AG10803 (cell line): ENCODE measurements around the gene NOC4L.

Source experiments
- DNase-seq: peaks from one replicate; pipeline ENCODE4 v3.0.0; 2010; ENCODE audit warnings: low read depth
- H3K4me3 ChIP-seq: 2 replicates; pipeline ENCODE4 v1.5.1; 2011; ENCODE audit warnings: mild to moderate bottlenecking, low read length, control low read depth
- CTCF ChIP-seq: conservative IDR thresholded peaks from 2 replicates; pipeline ENCODE4 v1.5.1; 2011; ENCODE audit warnings: mild to moderate bottlenecking, low read length, control low read depth, inconsistent platforms

NOC4L gene

GRCh38 chr12:132154941-132155770 is 10.9 kb downstream of the NOC4L start:
- no peak for DNase-seq
- no peak overlapping the region for H3K4me3 ChIP-seq
- TF ChIP-seq CTCF, result no peak

DNA sequence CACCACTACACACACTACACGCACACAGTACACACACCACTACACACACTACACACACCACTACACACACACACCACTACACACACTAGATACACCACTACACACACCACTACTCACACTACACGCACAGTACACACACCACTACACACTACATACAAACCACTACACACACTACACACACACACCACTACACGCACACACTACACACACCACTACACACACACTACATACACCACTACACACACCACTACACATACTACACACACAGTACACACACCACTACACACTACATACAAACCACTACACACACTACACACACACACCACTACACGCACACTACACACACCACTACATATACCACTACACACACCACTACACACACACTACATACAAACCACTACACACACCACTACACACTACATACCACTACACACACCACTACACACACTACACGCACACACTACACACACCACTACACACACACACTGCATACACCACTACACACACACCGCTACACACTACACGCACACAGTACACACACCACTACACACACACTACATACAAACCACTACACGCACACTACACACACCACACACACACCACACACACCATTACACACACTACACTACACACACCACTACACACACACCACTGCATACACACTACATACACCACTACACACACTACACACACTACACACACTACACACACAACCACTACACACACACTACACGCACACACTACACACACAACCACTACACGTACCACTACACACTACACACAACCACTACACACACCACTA is 11.7 kb downstream of the NOC4L start:
- no peak for TF ChIP-seq CTCF
- no peak for DNase-seq
- H3K4me3 ChIP-seq, result no peak overlapping the region

GRCh38 chr12:132156573-132157325 is 12.5 kb downstream of the NOC4L start:
- no peak for DNase-seq
- TF ChIP-seq CTCF, result no peak
- no peak overlapping the region for H3K4me3 ChIP-seq

- H3K4me3 ChIP-seq, result no peak overlapping the region
- TF ChIP-seq CTCF, result no peak
- DNase-seq, result no peak
Observed at GRCh38 chr12:132157733-132158409, 13.6 kb downstream of the NOC4L start.

GRCh38 chr12:132158677-132159554 is 14.7 kb downstream of the NOC4L start:
- DNase-seq, result no peak
- H3K4me3 ChIP-seq, result no peak overlapping the region
- no peak for TF ChIP-seq CTCF

GRCh38 chr12:132159555-132160003 is 15.3 kb downstream of the NOC4L start:
- no peak overlapping the region for H3K4me3 ChIP-seq
- no peak for TF ChIP-seq CTCF
- DNase-seq, result no peak
